NB4 (cell line): ENCODE measurements around the gene MDM2.
A peak's percentile ranks its signal among the peaks of the same experiment; 100 is the strongest.
"Not testable (repeated sequence)": the region's sequence is repeated elsewhere in the genome, so short reads cannot be mapped to it uniquely, and the experiment has no call there.

Experiments used
- DNase-seq: peaks from one replicate; pipeline ENCODE4 v3.0.0; 2010; ENCODE audit warnings: low read depth
- H3K4me3 ChIP-seq: one replicate; pipeline ENCODE4 v1.5.1; 2011; ENCODE audit warnings: mild to moderate bottlenecking, low read depth, low read length, moderate library complexity
- CTCF ChIP-seq: IDR thresholded peaks from one replicate; pipeline ENCODE4 v1.5.1; 2012; ENCODE audit warnings: low read depth, low read length
- MYC ChIP-seq: IDR thresholded peaks from 2 replicates; pipeline ENCODE4 v1.6.1; 2011; ENCODE audit warnings: low read depth, low read length
- POLR2A ChIP-seq: IDR thresholded peaks from 2 replicates; pipeline ENCODE4 v1.6.1; 2011; ENCODE audit warnings: mild to moderate bottlenecking; ENCODE audit not compliant: insufficient read length; ENCODE audit errors: extremely low read depth
- TF ChIP-seq, protein P1 (sequence below): IDR thresholded peaks from 2 replicates; pipeline ENCODE4 v1.6.1; 2011; ENCODE audit warnings: low read depth, low read length

MDM2 gene

GRCh38 chr12:68805592-68806120 lies 2.3 kb upstream of the MDM2 start:
- no peak for TF ChIP-seq POLR2A
- no peak for TF ChIP-seq CTCF
- TF ChIP-seq MYC = no peak
- TF ChIP-seq, protein P1, sequence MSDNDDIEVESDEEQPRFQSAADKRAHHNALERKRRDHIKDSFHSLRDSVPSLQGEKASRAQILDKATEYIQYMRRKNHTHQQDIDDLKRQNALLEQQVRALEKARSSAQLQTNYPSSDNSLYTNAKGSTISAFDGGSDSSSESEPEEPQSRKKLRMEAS = no peak
- no peak overlapping the region for H3K4me3 ChIP-seq
- DNase-seq = no peak

- TF ChIP-seq POLR2A = no peak
- TF ChIP-seq MYC = no peak
- TF ChIP-seq CTCF = no peak
- TF ChIP-seq, protein P1 = no peak
- H3K4me3 ChIP-seq = peak overlapping the region; percentile 84
Observed at GRCh38 chr12:68806488-68807237, 1.3 kb upstream of the MDM2 start.

GRCh38 chr12:68807274-68807575 lies 752 bp upstream of the MDM2 start:
- H3K4me3 ChIP-seq = peak overlapping the region; percentile 84
- not testable (repeated sequence) for DNase-seq

More at GRCh38 chr12:68806488-68807237, 1.3 kb upstream of the MDM2 start:
- peak; percentile 43 for DNase-seq

DNA sequence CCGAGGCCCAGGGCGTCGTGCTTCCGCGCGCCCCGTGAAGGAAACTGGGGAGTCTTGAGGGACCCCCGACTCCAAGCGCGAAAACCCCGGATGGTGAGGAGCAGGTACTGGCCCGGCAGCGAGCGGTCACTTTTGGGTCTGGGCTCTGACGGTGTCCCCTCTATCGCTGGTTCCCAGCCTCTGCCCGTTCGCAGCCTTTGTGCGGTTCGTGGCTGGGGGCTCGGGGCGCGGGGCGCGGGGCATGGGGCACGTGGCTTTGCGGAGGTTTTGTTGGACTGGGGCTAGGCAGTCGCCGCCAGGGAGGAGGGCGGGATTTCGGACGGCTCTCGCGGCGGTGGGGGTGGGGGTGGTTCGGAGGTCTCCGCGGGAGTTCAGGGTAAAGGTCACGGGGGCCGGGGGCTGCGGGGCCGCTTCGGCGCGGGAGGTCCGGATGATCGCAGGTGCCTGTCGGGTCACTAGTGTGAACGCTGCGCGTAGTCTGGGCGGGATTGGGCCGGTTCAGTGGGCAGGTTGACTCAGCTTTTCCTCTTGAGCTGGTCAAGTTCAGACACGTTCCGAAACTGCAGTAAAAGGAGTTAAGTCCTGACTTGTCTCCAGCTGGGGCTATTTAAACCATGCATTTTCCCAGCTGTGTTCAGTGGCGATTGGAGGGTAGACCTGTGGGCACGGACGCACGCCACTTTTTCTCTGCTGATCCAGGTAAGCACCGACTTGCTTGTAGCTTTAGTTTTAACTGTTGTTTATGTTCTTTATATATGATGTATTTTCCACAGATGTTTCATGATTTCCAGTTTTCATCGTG lies 612 bp downstream of the MDM2 start:
- peak; percentile 89 for DNase-seq
- TF ChIP-seq CTCF (no peak), MYC (peak; percentile 42), POLR2A (no peak)
- TF ChIP-seq, protein P1 = peak; percentile 60
- peak overlapping the region; percentile 85 for H3K4me3 ChIP-seq

DNA sequence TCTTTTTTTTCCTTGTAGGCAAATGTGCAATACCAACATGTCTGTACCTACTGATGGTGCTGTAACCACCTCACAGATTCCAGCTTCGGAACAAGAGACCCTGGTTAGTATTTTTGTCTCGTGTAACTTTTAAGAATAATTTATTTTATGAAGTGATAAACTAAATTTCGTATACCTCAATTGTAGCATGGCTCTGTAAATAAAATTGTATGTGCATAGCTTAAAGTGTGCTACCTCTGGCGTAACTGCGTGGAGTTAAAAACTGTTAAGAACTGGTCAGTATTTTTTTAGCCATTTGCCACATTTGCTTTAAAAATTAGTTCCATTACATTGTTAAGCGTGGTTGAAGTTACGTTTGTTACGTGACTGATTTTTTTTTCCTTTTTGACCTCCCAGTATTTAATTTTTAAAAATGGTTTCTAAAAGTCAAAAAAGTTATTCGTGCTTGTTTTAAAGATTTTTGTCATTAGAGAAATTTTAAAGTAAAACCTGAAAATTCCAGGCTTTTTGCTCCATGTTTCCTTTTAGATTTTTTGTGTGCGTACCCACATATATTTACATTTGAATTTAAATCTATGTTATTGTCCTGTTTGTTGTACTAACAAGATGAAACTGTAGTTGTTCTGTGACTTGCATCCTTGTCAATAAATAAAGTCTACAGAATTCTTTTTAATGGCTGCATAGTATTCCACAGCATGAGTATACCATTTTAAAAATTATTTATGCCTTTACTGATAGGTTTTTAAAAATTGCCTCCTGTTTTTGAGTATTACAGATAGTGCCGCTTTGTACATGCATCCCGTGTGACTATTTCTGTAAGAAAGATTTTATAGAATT lies 1.4 kb downstream of the MDM2 start:
- no peak for DNase-seq
- H3K4me3 ChIP-seq = peak overlapping the region; percentile 85
- TF ChIP-seq CTCF = no peak
- TF ChIP-seq, protein P1 = no peak
- no peak for TF ChIP-seq MYC
- TF ChIP-seq POLR2A = no peak

DNA sequence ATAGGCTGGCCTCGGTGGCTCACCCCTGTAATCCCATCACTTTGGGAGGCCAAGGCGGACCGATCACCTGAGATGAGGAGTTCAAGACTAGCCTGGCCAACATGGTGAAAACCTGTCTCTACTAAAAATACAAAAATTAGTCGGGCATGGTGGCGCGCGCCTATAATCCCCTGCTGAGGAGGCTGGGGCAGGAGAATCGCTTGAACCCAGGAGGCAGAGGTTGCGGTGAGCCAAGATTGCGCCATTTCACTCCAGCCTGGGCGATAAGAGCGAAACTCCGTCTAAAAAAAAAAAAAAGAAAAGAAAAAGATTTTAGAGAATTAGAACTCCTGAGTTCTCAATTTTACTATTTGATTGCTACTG lies 2.0 kb downstream of the MDM2 start:
- H3K4me3 ChIP-seq = peak overlapping the region; percentile 85
- not testable (repeated sequence) for DNase-seq

GRCh38 chr12:68811573-68811972 lies 3.6 kb downstream of the MDM2 start:
- not testable (repeated sequence) for DNase-seq, H3K4me3 ChIP-seq
